C4-2B (cell line): ENCODE data around the gene PTPRD.

Experiments used
- H3K27ac ChIP-seq: fragments of 450-650 bp; 2 replicates; pipeline ENCODE4 v1.5.1; 2017
- ZFX ChIP-seq: fragments of 450-650 bp; IDR thresholded peaks from 2 replicates; pipeline ENCODE4 v1.6.1; 2017
- TF ChIP-seq, protein P1 (sequence below): fragments of 450-650 bp; conservative IDR thresholded peaks from 2 replicates; pipeline ENCODE4 v1.5.1; 2017; ENCODE audit warnings: mild to moderate bottlenecking

PTPRD gene

DNA sequence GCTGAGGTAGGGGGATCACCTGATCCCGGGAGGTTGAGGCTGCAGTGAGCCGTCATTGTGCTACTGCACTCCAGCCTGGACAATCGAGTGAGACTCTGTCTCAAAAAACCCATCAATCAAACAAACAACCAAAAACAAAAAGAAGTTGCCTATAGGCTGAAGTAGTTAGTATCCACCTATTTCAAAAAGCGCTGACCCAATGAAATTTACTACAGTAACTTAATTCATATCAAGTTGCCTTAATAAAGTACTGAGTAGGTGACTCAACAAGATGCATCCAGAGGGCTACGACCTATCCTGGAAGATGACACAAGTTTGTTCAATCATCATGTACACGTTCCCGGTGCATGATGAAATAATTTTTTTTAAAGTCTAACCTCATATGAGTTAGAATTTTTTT, 2164.6 kb downstream of the PTPRD start:
- H3K27ac ChIP-seq, result no peak overlapping the region
- TF ChIP-seq ZFX, result no peak
- TF ChIP-seq, protein P1, sequence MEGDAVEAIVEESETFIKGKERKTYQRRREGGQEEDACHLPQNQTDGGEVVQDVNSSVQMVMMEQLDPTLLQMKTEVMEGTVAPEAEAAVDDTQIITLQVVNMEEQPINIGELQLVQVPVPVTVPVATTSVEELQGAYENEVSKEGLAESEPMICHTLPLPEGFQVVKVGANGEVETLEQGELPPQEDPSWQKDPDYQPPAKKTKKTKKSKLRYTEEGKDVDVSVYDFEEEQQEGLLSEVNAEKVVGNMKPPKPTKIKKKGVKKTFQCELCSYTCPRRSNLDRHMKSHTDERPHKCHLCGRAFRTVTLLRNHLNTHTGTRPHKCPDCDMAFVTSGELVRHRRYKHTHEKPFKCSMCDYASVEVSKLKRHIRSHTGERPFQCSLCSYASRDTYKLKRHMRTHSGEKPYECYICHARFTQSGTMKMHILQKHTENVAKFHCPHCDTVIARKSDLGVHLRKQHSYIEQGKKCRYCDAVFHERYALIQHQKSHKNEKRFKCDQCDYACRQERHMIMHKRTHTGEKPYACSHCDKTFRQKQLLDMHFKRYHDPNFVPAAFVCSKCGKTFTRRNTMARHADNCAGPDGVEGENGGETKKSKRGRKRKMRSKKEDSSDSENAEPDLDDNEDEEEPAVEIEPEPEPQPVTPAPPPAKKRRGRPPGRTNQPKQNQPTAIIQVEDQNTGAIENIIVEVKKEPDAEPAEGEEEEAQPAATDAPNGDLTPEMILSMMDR, result no peak

DNA sequence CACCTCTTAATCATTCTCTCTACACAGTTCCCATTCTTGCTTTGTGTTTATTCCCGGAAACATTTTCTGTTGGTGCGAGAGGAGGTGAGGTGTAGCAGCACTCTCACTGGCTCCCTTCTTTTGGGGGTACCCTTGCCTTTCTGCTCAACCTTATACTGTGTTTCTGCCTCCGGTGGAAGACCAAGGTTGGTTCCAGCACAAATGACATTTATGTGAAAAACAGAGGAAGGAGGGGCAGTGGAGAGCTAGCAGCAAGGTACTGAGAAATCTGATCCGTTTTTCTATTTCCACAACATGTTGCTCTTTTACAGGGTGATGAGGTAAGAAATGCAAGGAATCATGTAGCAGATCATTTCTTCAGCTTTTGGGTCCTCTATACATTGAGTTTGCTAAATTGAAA, 2165.2 kb downstream of the PTPRD start:
- no peak overlapping the region for H3K27ac ChIP-seq
- TF ChIP-seq ZFX, result no peak
- TF ChIP-seq, protein P1, result no peak

DNA sequence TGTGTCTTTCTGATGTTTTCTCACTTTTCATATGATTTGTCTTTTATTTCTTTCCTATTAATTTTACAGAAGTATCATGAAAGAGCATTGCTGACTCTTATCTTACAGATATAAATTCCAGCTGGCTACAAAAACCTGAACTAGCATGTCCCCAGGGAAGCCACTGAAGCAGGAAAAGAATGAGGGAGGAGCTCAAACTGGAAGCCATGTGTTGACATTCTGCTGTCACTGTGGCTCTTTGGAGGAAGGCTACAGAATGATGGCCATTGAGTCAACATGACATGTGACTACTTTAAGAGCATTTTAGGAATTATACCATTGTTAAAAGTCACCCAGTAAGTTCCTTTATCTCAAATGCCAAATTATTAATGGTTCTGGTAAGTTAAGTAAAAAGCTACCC, 2174.9 kb downstream of the PTPRD start:
- TF ChIP-seq, protein P1, result no peak
- no peak for TF ChIP-seq ZFX
- no peak overlapping the region for H3K27ac ChIP-seq

DNA sequence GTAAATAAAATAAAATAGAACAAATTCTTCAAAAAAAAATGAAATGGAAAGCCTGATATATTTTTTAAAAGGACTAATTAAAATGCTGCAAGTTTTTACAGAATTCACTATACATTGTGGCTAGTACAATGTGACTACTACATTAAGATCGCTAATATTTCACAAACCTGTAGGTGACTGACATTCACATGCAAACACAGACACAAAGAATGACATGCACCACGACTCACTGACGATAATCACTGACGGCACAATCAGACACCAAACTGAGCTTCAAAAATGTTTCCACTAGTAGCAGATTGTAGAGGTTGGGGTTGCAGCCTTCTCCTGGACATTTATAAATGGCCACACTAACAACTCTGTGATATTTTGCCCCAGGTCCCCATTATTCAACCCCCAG, 2175.5 kb downstream of the PTPRD start:
- TF ChIP-seq ZFX, result no peak
- TF ChIP-seq, protein P1, result no peak
- no peak overlapping the region for H3K27ac ChIP-seq

DNA sequence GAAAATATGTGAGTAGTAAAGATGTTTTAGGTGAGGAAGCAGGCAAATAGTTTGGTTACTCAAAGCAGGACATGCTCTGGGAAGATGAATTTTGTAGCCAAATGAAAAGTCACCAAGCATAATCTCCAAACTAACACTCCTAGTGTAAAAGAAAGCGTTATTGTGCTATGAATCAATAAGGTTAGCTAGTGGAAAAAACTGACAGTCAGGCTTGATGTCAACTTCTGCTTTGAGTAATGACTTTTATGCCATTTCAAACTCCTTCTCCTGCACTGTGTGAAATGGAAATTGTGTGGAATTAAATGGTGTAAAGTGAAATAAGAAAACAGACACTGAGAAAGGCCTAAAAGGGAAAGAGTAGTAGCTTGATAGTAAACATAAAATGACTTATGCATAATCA, 2176.0 kb downstream of the PTPRD start:
- TF ChIP-seq, protein P1, result no peak
- TF ChIP-seq ZFX, result no peak

DNA sequence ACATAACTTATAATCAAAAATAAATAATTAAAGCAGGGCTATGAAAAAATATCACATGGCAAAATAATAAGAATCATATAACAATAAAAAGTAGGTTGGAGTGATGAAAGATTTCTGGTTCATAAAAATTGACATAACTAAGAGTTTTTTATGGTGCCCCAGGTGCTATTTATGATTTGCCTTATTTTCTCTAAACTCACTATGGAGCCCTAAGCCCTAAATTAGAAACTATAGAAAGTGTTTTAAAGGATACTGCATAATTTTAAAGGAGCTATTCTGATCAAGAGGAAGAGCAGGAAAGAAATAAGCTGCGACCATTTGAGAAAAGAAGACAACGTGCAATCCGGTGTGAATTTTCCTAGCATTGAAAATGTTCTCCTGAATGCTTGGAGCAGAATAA, 2178.2 kb downstream of the PTPRD start:
- no peak overlapping the region for H3K27ac ChIP-seq
- TF ChIP-seq, protein P1, result no peak
- TF ChIP-seq ZFX, result no peak

More for the DNA sequence above, 2176.0 kb downstream of the PTPRD start:
- H3K27ac ChIP-seq, result no peak overlapping the region

DNA sequence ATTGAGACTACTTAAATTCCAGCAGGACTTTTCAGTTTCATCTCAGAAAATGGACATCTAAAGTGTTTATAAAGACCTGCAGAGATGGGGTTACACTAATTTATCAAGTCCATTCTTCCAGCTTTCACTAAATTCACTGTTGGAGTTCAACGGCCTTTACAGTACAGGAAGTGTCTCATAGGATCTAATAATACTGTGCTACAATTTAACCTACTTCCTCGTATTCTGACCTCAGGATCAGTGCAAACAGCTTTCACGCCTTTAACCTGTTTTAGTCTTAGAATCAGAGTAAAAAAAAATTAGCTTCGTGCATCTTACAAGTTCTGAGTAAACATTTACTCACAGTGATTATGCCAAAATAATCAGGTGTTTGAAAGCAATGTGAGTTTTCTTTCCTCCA, 2180.6 kb downstream of the PTPRD start:
- no peak for TF ChIP-seq ZFX
- TF ChIP-seq, protein P1, result no peak
- H3K27ac ChIP-seq, result no peak overlapping the region
